ENCODE results near the gene FBLN1.
A peak's percentile ranks its signal among the peaks of the same experiment; 100 is the strongest.
"Not testable (repeated sequence)": the region's sequence is repeated elsewhere in the genome, so short reads cannot be mapped to it uniquely, and the experiment has no call there.

FBLN1 gene

GRCh38 chr22:45548991-45549761, 46.5 kb downstream of the FBLN1 start:
- DNase-seq, result no peak

GRCh38 chr22:45549762-45550378, 47.2 kb downstream of the FBLN1 start:
- no peak for DNase-seq

- DNase-seq, result no peak
Measured at GRCh38 chr22:45550416-45550815, 47.7 kb downstream of the FBLN1 start.

- DNase-seq, result no peak
Measured at GRCh38 chr22:45550891-45551290, 48.2 kb downstream of the FBLN1 start.

- no peak for DNase-seq
Measured at GRCh38 chr22:45551310-45552016, 48.8 kb downstream of the FBLN1 start.

- no peak for DNase-seq
Measured at GRCh38 chr22:45552017-45552411, 49.3 kb downstream of the FBLN1 start.

- DNase-seq, result no peak
Measured at GRCh38 chr22:45552580-45553350, 50.1 kb downstream of the FBLN1 start.

GRCh38 chr22:45553351-45554039, 50.8 kb downstream of the FBLN1 start:
- peak; percentile 37 for DNase-seq

GRCh38 chr22:45554040-45554406, 51.3 kb downstream of the FBLN1 start:
- no peak for DNase-seq

GRCh38 chr22:45554861-45555260, 52.2 kb downstream of the FBLN1 start:
- DNase-seq, result no peak

- DNase-seq, result not testable (repeated sequence)
Measured at GRCh38 chr22:45557926-45558325, 55.2 kb downstream of the FBLN1 start.

GRCh38 chr22:45560092-45560491, 57.4 kb downstream of the FBLN1 start:
- not testable (repeated sequence) for DNase-seq

GRCh38 chr22:45560761-45561160, 58.1 kb downstream of the FBLN1 start:
- DNase-seq, result not testable (repeated sequence)

- no peak for DNase-seq
Measured at GRCh38 chr22:45562102-45562501, 59.4 kb downstream of the FBLN1 start.

- DNase-seq, result no peak
Measured at GRCh38 chr22:45562537-45563361, 60.1 kb downstream of the FBLN1 start.

GRCh38 chr22:45563362-45564040, 60.8 kb downstream of the FBLN1 start:
- DNase-seq, result no peak

- no peak for DNase-seq
Measured at GRCh38 chr22:45564349-45565030, 61.8 kb downstream of the FBLN1 start.

- DNase-seq, result no peak
Measured at GRCh38 chr22:45565171-45565570, 62.5 kb downstream of the FBLN1 start.

- DNase-seq, result no peak
Measured at GRCh38 chr22:45565973-45566372, 63.3 kb downstream of the FBLN1 start.

GRCh38 chr22:45568213-45568612, 65.5 kb downstream of the FBLN1 start:
- DNase-seq, result no peak
